ENCODE measurements around the gene CFAP100.

CFAP100 gene

DNA sequence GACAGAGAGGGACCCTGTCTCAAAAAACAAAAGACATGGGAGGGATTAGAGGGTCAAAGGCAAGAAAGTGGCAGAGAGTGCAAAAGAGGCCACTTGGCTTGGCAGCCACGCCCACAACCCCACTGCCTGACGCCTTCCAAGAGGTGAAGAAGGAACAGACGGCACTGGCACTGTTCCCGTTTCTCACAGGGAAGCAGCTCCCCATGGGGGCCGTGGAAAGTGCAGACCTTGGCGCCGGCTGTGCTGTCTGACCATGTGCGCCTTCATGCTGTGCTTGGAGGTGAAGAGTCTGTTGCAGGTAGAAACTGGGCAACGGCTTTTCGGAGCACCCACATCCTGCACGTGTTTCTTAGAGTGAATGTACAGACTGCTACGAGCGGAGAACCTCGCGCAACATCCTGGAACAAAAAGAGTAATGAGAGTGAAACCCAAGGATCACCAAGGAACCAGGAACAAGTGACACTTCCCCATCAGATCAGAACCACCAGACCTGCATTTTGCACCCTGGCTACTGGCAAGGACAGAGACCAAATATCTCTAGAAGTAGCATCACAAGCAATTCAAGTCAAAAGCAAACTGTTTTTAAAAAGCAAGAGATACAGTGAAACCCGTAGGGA lies 71.3 kb downstream of the CFAP100 start:
- no peak for FAIRE-seq

DNA sequence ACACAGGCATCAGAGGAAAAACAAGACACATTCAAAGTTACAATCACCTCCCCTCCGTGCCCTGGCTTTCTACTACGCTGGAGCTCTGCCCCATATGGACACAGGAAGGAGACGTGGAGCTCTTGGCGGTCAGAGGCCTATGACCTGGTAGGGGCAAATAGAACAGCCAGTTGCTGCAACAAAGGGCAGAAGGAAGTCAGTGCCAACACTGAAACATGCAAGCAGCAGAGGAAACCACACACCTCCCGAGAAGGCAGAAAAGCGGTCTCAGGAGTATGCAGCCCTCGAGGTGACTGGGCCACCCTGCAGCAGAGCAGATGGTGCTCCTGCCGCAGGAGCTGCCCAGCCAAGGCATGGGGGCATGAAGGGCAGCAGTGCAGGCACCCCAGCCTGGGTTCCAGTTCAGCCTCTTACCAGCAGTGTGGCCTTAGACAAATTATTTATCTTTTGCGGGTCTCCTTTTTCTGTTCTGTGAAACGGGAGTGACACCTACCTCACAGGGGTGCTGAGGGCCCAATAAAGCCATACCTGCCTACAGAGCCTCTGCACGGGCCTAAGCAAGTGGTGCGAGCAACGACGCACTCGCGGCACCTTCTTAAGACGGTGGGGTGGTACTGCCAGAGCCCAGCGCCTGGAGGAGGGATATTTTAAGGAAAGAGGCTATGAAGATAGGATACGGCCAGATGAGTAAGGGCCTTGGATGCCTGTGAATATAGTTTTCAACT lies 72.3 kb downstream of the CFAP100 start:
- no peak for FAIRE-seq

DNA sequence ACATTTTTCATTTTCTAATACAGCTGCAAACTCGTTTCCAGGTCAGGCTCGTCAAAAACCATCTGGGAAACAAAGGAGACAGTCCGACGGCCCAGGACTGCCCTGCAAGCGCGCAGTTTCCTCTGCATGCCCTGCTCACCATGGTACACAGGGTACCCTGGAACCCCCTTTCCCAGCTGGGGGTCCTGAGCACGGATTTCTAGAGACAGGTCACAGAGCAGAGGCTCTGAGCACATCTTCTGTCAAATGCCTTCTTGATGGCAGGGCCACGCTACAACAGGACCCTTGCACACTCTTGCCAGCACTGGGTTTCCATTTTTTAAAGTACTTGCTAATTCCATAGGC lies 72.9 kb downstream of the CFAP100 start:
- no peak for FAIRE-seq

DNA sequence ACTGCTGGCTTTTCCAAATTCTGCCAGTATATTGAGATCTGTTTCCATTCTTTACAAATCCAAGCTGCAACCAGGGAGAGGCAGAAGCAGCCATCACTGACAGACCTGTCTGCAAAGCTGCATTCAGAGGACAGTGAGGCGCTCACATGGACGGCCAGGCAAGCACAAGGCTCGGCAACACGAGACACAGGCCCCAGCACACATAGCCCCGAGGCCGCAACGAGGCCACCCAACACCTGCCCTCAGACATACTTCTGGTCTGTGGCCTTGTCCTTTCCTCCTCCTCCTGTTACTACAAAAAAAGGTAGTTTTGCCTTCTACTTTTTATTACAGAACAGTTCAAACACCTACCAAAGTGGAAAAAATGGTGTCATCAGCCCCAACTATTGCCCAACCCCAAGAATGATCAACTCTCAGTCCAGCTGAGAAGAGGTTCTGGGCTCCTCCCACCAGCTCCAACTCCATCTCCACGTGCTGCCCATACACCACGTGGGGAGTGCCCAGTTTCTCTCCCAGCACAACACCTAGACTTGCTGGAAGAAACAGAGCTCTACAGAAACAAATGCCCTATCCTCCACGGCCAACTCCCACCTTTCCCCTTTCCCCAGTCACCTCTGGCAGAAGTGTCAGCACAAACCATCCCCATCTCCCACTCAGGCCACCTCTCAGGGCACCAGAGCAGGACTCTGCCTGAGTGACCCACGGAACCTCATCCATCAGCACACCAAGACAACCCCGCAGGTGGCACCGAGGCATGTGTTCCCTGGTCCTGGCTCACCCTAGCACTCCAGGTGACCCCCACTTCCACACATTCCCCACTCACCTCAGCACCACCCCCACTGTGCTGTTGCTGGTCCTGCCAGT lies 73.6 kb downstream of the CFAP100 start:
- FAIRE-seq = no peak

DNA sequence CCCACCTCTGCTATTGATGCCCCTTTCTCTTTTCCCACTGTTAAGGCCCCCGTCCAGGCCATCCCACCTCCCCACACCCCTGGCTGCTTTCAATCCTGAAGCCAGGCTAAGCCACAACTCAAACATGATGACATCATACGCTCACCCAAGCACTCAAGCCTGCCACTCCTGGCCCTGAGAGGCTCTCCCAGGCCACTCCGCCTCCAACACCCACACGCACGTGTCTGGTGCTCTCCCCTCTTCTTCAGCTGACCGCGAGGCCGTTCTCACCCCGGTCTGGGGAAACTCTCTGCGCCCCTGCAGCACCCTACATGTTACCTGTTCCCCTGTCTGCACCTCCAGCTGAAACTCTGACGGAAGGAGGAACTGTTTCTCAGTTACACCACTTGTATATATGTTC lies 74.8 kb downstream of the CFAP100 start:
- no peak for FAIRE-seq

DNA sequence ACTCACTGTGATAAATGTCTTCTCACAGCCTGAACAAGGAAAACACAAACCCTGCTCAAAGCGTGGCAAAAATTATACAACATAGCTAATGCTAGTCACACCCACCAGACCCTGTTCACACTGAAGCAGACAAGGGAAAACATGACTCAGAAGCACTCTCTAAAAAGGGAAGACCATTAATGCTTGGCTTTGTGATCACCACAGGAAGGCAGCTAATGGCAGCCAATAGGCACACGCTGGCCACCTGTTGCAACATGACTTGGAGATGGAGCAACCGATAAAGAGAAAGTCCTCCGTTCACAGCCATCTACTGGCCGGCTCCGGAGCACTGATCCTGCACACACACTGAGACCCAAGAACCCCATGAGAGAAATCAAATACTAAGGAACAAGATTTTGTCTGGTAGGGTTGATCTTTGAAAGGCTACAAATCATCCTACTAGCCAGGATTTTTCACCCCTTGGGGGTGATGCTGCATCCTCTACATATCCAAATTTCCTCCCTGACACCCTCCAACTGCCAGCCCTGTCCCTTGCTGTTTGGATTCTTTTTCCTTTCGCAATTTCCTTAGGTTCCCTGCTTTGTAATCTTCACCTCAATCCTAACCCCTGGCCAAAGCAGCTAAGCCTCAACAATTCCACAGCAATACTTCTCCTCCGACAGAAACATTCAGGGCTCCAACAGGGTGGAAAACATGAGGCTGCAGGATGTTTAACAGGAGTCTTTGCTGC lies 77.7 kb downstream of the CFAP100 start:
- no peak for FAIRE-seq

DNA sequence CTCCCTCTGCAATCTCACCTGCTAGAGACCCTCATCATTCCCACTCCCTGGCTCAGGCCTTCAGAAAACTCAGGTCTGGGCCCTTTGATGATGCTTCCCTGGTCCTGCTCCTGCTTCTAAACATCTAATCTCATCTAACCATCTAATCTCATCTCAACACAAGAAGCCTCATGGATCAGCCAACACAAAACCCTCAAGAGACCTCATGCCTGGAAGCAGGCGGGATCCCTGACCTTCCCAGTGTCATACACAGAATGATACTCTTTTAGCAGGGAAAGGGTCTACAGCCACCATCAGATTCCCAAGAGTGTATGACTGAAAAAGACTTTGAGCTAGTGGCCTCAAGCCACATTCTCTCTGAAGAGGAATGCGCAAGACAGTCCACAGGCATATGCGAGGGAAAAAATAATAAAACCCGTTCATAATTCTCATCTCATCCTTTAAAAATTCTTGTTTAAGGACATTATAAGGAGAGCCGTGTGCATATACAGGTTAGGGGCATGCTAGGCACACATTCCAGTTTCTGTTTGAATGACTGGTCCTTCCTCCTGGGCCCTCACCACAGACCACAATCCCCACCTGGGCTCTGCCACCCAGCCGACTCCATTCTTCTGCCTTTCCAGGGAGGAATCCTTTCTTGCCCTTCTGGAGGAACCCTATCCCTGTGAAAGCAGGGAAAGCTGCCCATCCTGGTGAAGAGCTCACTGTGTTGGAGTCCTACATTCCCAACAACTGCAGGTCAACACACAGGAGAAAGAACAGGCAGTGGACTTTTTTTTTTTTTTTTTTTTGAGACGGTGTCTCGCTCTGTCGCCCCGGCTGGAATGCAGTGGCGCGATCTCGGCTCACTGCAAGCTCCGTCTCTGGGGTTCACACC lies 78.8 kb downstream of the CFAP100 start:
- FAIRE-seq = no peak

DNA sequence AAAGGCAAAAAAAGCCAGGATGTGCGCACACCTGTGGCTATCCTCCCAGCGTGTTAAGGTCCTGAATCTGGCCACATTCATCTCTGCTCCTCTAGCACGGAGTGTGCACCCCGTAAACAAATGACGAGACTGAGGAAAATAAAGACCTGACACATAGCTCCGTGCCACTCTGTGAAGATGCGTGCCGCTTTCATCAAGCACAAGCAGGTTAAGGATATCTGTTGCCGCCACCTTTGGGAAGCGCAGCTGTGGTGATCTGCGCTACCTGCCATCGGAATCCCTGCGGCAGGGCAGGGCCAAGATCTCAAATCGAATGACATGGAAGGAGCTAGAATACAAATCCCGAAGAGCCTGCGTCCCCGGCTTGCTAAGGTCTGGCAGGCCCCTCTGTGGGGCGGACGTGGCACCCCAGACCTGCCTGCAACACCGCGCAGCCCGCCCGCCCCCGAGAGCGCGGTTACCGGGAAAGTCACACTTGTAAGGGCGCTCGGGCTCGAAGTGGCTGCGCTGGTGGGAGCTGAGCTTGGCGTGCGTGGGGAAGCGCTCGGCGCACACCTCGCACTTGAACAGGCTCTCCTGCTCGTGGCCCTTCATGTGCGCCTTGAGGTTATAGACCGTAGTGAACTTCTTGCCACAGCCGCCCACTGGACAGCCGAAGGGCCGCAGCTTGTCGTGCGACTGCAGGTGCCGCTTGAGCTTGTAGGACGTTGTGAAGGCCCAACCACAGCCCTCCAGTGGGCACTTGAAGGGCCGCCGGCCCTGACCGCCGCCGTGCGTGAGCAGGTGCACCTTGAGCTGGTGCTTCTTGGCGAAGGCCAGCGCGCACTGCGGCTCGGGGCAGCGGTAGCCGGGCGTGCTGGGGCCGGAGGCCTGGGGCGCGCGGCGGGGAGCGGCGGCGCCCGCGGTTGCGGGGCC lies 80.0 kb downstream of the CFAP100 start:
- FAIRE-seq = no peak

DNA sequence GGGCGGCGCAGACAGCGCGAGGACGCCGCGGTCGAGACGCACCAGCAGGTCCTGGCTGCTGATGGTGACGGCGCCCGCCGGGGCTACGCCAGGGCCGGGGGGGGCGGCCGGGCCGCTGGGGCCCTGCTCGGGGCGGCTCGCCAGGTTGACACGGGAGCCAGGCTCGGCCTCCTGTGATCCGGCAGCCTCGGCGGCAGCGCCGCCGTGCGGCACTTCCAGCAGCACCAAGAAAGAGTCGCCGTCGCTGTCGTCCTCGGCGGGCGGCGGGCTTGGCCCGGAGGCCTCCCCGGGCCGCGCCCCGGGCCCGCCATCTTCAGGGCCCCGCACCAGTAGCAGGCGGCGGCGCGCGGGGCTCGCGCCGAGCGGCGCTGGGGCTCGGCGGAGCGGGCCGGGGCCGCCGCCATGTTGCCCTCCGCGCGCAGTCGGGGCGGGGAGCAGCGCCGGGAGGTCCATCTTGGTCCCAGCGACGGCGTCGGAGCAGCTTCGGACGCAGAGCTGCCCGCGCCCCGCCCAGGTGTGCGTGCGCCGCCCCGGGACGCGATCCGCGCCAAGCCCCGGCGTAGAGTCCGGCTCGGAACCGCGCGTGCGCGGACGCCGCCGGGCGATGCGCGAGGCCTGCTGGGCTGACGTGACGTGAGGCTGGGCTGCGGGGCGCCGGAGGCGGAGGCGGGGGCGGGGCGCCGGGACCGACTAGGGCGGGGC lies 80.9 kb downstream of the CFAP100 start, which contains the start of gene ZXDC:
ZXDC (minus strand) TSS at position 479 of the 702 bp plus-strand sequence; CDS start at position 453, 26 bp downstream.
- no peak for FAIRE-seq

DNA sequence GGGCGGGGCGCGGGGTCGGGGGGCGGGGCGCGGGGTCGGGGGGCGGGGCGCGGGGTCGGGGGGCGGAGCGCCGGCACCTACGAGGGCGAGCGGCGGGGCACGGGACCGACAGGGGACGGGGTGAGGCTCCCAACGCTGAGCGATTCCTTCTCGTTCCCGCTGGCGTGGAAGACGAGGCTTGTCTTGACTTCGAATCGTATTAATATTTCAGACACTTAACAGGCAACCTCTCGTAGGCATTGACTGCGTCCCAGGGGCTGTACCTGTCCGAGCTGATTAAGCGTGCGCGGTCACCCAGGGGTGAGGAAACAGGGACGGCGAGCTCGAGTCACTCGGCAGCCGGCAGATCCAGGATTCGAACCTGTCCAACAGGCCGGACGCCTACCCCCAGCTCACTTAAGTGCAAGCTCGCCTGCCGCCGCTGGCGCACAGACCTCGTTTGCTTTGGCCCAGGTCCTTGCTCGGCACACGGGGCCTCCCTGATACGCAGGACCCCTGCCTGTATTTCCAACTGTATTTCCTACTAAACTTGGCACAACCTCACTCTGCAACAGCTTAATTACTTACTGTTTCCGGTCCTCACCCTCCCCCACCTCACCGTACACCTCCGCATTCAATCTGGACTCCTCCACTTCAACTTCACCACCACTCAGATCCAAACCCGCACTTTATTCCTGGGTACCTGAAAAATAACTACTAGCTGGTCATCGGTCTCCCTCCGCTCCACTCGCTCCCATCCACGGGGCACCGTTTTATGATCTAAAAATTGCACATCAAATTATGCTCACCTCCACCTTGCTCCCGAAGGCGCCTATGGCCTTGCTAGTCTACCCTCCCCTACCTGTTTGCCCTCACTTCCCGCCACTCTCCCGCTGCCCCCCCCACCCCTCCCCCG lies 81.7 kb downstream of the CFAP100 start:
- FAIRE-seq = no peak

DNA sequence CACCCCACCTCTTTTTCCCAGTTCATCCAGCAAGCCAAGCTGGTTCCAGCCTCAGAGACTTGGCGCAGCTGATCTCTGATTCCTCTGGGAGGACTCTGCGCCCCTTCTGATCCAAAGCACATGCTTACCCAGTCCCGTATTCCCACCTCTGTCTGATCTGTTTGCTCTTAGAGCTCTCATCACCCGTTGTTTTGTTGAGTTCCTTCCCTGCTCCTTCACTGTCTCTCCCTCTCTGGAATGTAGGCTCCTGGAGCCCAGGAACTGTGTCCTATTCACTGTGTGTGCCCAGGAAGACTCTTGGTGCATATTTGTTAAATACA lies 82.3 kb downstream of the CFAP100 start:
- FAIRE-seq = no peak

DNA sequence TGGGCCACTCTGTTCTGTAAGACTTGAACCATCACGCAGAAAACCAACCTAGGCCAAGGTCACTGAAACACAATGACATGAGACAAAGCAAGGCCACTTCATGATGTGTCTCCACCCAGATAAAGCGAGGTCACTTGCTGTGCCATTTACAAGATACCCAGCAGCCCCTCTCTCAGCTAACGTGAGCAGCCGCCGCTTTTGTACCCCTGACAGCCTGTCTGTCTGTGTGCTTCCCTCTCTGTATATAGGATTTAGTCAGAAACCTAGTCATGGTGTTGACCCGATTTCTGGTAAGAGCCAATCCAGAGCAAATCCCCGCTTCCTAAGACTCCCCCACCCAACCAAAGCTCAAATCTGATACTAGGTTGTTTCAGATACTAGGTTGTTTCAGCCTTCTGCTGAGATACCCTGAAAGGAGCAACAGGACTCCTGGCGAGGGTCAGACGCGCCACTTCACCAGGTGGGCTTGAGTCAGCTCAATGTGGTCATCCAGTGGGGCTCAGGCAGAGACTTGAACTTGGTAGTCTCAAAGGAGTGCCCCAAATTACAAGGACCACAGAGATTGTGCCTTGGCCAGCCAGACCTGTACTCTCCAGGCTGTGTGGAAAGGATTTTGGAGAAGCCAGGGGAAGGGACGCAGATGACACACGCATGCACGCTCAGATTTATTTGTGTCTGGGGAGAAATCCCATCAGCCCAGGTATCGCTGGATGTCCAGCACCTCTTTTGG lies 84.0 kb downstream of the CFAP100 start:
- no peak for FAIRE-seq

DNA sequence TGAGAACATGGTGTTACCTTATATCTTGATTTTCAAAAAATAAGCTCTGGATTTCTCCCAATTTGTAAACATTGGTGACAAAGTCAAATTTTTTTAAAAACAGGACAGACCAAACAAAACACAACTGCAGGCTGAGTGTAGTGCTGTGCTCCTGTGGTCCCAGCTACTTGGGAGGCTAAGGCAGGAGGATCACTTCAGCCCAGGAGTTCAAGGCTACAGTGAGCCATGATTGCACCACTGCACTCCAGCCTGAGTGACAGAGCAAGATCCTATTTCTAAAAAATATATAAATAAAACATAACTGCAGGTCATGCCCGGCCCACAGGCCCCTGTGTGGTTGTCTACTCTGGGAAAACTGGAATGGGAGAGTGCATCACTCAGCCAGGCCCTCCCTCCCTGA lies 84.9 kb downstream of the CFAP100 start:
- no peak for FAIRE-seq

DNA sequence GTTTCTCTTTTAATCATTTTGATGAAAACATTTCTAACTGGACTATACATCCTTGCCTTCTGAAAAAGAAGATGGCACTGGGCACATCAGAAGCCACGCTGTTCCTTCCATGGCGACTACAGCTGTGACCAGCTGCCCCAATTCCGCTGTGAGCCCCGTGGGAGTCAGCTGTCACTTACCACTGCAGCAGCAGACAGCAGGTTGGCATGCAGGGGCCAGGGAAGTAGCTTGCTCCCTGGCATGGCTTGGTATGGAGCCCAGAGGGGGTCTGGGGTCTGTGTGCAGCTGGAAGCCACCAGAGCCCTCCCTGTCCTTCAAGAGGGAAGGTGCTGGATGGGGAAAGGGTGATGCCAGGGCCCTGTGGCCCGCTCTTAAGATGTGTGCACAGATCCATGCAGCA lies 85.5 kb downstream of the CFAP100 start:
- FAIRE-seq = no peak

DNA sequence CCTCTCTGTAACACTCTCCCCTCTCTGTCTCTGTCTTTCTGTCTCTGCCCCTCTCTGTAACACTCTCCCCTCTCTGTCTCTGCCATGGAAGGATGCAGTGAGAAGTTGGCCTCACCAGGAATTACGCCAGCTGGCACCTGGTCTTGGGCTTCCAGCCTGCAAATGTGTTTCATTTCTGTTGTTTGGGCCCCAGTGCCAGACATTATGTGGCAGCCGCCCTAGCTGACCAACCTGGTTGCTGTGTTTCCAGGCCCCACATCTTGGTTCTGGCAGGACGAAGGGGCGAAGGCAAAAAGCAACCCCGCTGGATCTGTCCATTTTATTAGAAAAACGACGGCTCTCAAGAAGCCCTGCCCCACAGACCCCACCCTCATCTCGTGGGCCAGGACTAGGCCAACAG lies 86.2 kb downstream of the CFAP100 start:
- FAIRE-seq = no peak

DNA sequence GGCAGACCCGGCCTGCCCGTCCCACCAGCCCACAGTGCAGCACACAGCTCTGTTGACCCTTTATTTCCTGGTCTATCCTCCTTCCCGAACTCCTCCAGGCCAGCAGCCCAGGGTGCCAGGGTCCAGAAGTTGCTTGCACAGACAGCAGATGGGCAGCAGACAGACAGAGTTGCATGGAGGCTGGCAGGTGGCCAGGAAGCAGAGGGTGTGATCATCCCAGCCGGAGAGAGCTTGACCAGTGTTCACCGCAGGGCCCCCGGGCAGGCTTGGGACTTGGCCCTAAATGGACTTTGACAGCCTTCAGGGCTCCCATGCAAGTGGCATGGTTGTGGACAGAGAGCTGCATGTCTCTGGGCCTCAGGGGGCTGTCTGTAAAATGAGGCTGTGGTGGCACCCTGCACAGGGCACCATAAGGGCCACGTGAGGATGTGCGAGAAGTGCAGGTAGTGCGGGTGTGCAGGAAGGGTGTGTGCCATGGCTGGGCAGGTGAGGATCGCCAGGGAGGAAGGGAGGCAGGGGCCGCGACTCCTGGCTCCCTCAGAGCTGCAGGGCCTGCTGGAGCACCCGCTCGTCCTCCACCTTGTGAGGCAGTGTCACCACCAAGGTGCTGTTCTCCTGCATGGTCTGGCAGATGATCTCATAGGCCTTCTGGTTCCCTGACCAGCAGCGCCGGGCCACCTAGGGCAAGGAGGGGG lies 87.2 kb downstream of the CFAP100 start:
- no peak for FAIRE-seq

DNA sequence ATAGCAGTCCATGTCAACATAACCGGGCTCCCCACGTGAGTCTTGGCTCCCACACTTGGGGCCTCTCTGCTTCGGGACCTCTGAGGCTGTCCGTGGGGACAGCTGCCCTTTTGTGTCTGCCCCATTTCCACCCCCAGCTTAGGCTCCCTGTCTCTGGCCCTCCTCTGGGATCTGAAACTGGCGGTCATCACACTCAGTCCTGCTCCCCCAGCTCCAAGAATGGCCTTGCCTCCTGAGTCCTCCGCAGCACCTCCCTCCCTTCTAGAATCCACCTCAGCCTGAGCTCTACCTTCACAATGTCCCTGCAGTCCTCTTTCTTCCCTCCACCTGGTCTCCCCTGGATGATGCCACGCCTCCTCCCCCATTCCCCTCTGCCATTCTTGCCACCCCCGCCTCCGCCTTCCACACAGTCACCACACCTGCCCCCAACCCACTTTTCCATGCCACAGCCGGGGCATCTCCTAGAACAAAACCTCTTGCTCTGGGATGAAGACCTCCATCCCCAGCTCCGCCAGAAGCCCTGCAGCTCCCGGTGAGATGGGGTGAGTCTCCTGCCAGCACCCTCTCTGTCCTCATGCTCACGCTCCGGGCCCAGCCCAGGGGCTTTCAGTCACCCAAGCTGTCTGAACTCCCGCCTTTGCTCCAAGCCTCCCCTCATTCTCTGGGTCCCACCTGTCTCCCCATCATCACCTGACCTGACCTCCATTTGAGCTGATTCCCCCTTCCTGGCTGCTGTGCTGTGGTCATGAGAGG lies 88.0 kb downstream of the CFAP100 start:
- no peak for FAIRE-seq

All from A204.1 (cell line).